HEK293 (cell line): ENCODE results near the gene WDHD1.

Source experiments
- CTCF ChIA-PET: fragments of 350-600 bp; formaldehyde crosslinking; extraction: SDS; loops from one replicate; lab custom pipeline; 2021; ENCODE audit warnings: antibody characterized with exemption; lab: Yijun Ruan, JAX
- POLR2A ChIA-PET: fragments of 300-600 bp; formaldehyde crosslinking; extraction: SDS; loops from one replicate; lab custom pipeline; 2020; ENCODE audit warnings: antibody characterized with exemption, inconsistent platforms; lab: Yijun Ruan, JAX
- H3K27ac ChIP-seq: fragments of 200-500 bp; sonication (Bioruptor generic); 2 replicates; pipeline ENCODE4 v1.5.1; 2014; ENCODE audit warnings: low read depth, low read length, control low read depth, inconsistent platforms; ENCODE audit errors: extremely low read depth
- H3K36me3 ChIP-seq, 2 experiments: fragments of 200-500 bp in 1 of 2; sonication (Bioruptor generic) in 1 of 2; 1 replicate in 1 of 2; 2 replicates in 1 of 2; pipeline ENCODE4 v1.5.1; 2014 to 2017; ENCODE audit warnings: inconsistent platforms in 2 of 2, low read length in 2 of 2; ENCODE audit not compliant: control insufficient read depth in 2 of 2, insufficient read depth in 1 of 2
- H3K4me1 ChIP-seq: fragments of 200-500 bp; sonication (Bioruptor generic); 2 replicates; pipeline ENCODE4 v1.5.1; 2014; ENCODE audit warnings: mild to moderate bottlenecking, low read length, inconsistent platforms; ENCODE audit not compliant: control insufficient read depth, insufficient read depth
- H3K4me3 ChIP-seq: 2 replicates; pipeline ENCODE4 v1.5.1; 2011; ENCODE audit warnings: low read depth, mild to moderate bottlenecking, control low read depth, low read length, moderate library complexity
- H3K9me3 ChIP-seq: fragments of 200-500 bp; sonication (Bioruptor generic); 2 replicates; pipeline ENCODE4 v1.5.1; 2014; ENCODE audit warnings: low read depth, low read length, inconsistent platforms; ENCODE audit not compliant: control insufficient read depth, insufficient read depth
- HOXD13 ChIP-seq: sonication (generic); formaldehyde crosslinking; IDR thresholded peaks from 2 replicates; pipeline ENCODE4 v1.8.0; 2022; ENCODE audit warnings: missing genetic modification reagents, borderline replicate concordance
- IKZF3 ChIP-seq: fragments of 450-650 bp; IDR thresholded peaks from 2 replicates; pipeline ENCODE4 v1.5.0; 2018; ENCODE audit warnings: missing biosample characterization, mild to moderate bottlenecking, missing genetic modification characterization, moderate library complexity
- REST ChIP-seq: fragments of 450-650 bp; formaldehyde crosslinking; IDR thresholded peaks from 2 replicates; pipeline ENCODE4 v1.5.1; 2016; ENCODE audit warnings: missing biosample characterization, missing genetic modification characterization
- SP2 ChIP-seq: fragments of 450-650 bp; formaldehyde crosslinking; IDR thresholded peaks from 2 replicates; pipeline ENCODE4 v1.5.1; 2016; ENCODE audit warnings: missing biosample characterization, missing genetic modification characterization
- ZBTB10 ChIP-seq: fragments of 450-650 bp; formaldehyde crosslinking; IDR thresholded peaks from 2 replicates; pipeline ENCODE4 v1.5.1; 2016; ENCODE audit warnings: missing biosample characterization, missing genetic modification characterization
- ZBTB6 ChIP-seq: fragments of 450-650 bp; formaldehyde crosslinking; IDR thresholded peaks from 2 replicates; pipeline ENCODE4 v1.5.1; 2017; ENCODE audit warnings: missing biosample characterization, missing genetic modification characterization
- ZFP37 ChIP-seq: fragments of 450-650 bp; formaldehyde crosslinking; IDR thresholded peaks from 2 replicates; pipeline ENCODE4 v1.5.1; 2016; ENCODE audit warnings: missing biosample characterization, missing genetic modification characterization
- ZNF10 ChIP-seq: fragments of 450-650 bp; formaldehyde crosslinking; IDR thresholded peaks from 2 replicates; pipeline ENCODE4 v1.5.1; 2017; ENCODE audit warnings: missing biosample characterization, missing genetic modification characterization
- ZNF211 ChIP-seq: fragments of 450-650 bp; formaldehyde crosslinking; IDR thresholded peaks from 2 replicates; pipeline ENCODE4 v1.5.1; 2016; ENCODE audit warnings: low read depth, missing biosample characterization, missing genetic modification characterization
- ZNF24 ChIP-seq: fragments of 450-650 bp; formaldehyde crosslinking; IDR thresholded peaks from 2 replicates; pipeline ENCODE4 v1.5.1; 2016; ENCODE audit warnings: missing biosample characterization, missing genetic modification characterization
- ZNF514 ChIP-seq: fragments of 450-650 bp; formaldehyde crosslinking; IDR thresholded peaks from 2 replicates; pipeline ENCODE4 v1.5.1; 2016; ENCODE audit warnings: missing biosample characterization, missing genetic modification characterization
- ZNF518A ChIP-seq: fragments of 450-650 bp; formaldehyde crosslinking; conservative IDR thresholded peaks from 2 replicates; pipeline ENCODE4 v1.5.1; 2016; ENCODE audit warnings: low read depth, missing biosample characterization, missing genetic modification characterization
- ZNF558 ChIP-seq: fragments of 450-650 bp; formaldehyde crosslinking; IDR thresholded peaks from 2 replicates; pipeline ENCODE4 v1.5.1; 2016; ENCODE audit warnings: missing biosample characterization, missing genetic modification characterization
- ZNF626 ChIP-seq: fragments of 450-650 bp; sonication (Bioruptor Pico); formaldehyde crosslinking; IDR thresholded peaks from 2 replicates; pipeline ENCODE4 v1.5.1; 2018; ENCODE audit warnings: missing biosample characterization, missing genetic modification characterization, inconsistent platforms
- ZNF629 ChIP-seq: fragments of 450-650 bp; formaldehyde crosslinking; IDR thresholded peaks from 2 replicates; pipeline ENCODE4 v1.5.1; 2017; ENCODE audit warnings: missing biosample characterization, missing genetic modification characterization
- ZNF837 ChIP-seq: fragments of 450-650 bp; formaldehyde crosslinking; IDR thresholded peaks from 2 replicates; pipeline ENCODE4 v1.5.1; 2016; ENCODE audit warnings: missing biosample characterization, missing genetic modification characterization

Gene WDHD1

GRCh38 chr14:55047301-55048053 is 20.6 kb upstream of the WDHD1 start (continued):
- TF ChIP-seq REST (no peak), ZBTB10 (tag by site-specific recombination) (no peak)

GRCh38 chr14:55045087-55045486 is 18.2 kb upstream of the WDHD1 start:
- TF ChIP-seq SP2 (tag by site-specific recombination) (no peak), ZNF211 (no peak), ZNF518A (tag by site-specific recombination) (no peak)
- ChIA-PET CTCF (interaction anchor here (0.7 to 1.2 kb wide), 2 partner anchors 15 to 354 kb away, joined by 3 to 6 read pairs; no protein-coding TSS in a partner anchor), POLR2A (interaction anchor here (0.7 kb wide), 1 partner anchor 13 kb away, joined by 3 read pairs; no protein-coding TSS in a partner anchor)
- Histone ChIP-seq H3K27ac (no peak overlapping the region), H3K36me3 (peaks cover 12 to 14% of the 10 kb centered on the region in 2 experiments), H3K4me3 (no peak overlapping the region), H3K9me3 (no peaks in the 10 kb centered on the region), H3K4me1 (no peaks in the 10 kb centered on the region)

- ChIA-PET CTCF (no interaction called here), POLR2A (no interaction called here)
- H3K9me3 ChIP-seq = no peaks in the 10 kb centered on the region
- no peak overlapping the region for H3K27ac ChIP-seq
- no peaks in the 10 kb centered on the region for H3K4me1 ChIP-seq
- H3K36me3 ChIP-seq = peaks cover 17 to 26% of the 10 kb centered on the region in 2 experiments
- H3K4me3 ChIP-seq = no peak overlapping the region
- TF ChIP-seq ZNF626 (tag by site-specific recombination) (no peak), IKZF3 (tag by site-specific recombination) (no peak), REST (no peak), ZNF10 (no peak), ZNF514 (tag by site-specific recombination) (no peak), ZBTB6 (tag by site-specific recombination) (no peak), ZNF558 (no peak), ZNF24 (no peak), HOXD13 (CRISPR knock-in tag) (no peak), ZFP37 (tag by site-specific recombination) (no peak), ZNF837 (no peak), ZNF629 (tag by site-specific recombination) (no peak)
Observed at GRCh38 chr14:55043528-55043927, 16.6 kb upstream of the WDHD1 start.
